GM06990 (cell line): Measurements from ENCODE around the gene SEH1L.
"Not testable (repeated sequence)": the region's sequence is repeated elsewhere in the genome, so short reads cannot be mapped to it uniquely, and the experiment has no call there.

Experiments used
- DNase-seq: peaks from one replicate; pipeline ENCODE4 v3.0.0-alpha.2; 2011; ENCODE audit not compliant: insufficient read length; ENCODE audit errors: extremely low read depth
- H3K27me3 ChIP-seq: replicated peaks from 2 replicates; pipeline ENCODE4 v1.6.0; 2011; ENCODE audit warnings: low read length; ENCODE audit not compliant: control insufficient read depth, insufficient read depth
- H3K36me3 ChIP-seq: 2 replicates; pipeline ENCODE4 v1.5.1; 2011; ENCODE audit warnings: low read length; ENCODE audit not compliant: control insufficient read depth, insufficient read depth
- H3K4me3 ChIP-seq: replicated peaks from 2 replicates; pipeline ENCODE4 v1.5.1; 2011; ENCODE audit warnings: low read depth, mild to moderate bottlenecking, control low read depth, low read length
- CTCF ChIP-seq: IDR thresholded peaks from 2 replicates; pipeline ENCODE4 v1.5.1; 2011; ENCODE audit warnings: low read length, control low read depth, mild to moderate bottlenecking, inconsistent platforms; ENCODE audit not compliant: insufficient read depth, poor library complexity, severe bottlenecking

Gene SEH1L

GRCh38 chr18:12963069-12963468, 15.3 kb downstream of the SEH1L start:
- H3K4me3 ChIP-seq, result no peak overlapping the region
- no peak for DNase-seq
- H3K36me3 ChIP-seq, result peaks cover 2% of the 10 kb centered on the region
- TF ChIP-seq CTCF, result no peak
- no peaks in the 10 kb centered on the region for H3K27me3 ChIP-seq

DNA sequence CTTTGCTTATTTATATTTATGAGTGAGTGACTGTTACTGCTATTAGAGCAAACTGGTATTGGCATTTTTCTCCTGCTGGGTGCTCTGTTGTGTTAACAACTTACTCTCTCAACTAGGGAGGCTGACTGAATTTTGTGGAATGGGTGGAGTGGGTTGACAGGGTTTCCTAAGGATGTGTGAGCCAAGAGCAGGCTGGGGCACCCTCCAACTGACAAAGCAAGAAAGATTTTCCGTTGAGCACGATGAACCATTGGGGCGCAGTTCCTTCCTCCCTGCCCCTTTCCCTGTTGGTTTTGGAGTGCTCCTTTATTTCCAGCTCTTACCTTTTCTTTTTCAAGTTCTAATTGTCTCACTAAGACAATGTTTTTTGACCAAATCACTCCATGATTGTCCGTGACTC, 20.3 kb downstream of the SEH1L start:
- H3K36me3 ChIP-seq, result peaks cover 2% of the 10 kb centered on the region

GRCh38 chr18:12968619-12969018, 20.8 kb downstream of the SEH1L start:
- Histone ChIP-seq H3K4me3 (no peak overlapping the region), H3K36me3 (peaks cover 2% of the 10 kb centered on the region), H3K27me3 (no peaks in the 10 kb centered on the region)
- no peak for TF ChIP-seq CTCF
- DNase-seq, result no peak

More for the DNA sequence above, 20.3 kb downstream of the SEH1L start:
- no peak for TF ChIP-seq CTCF
- no peak for DNase-seq
- Histone ChIP-seq H3K4me3 (no peak overlapping the region), H3K27me3 (no peaks in the 10 kb centered on the region)

GRCh38 chr18:12973562-12974213, 25.9 kb downstream of the SEH1L start:
- Histone ChIP-seq H3K4me3 (no peak overlapping the region), H3K27me3 (no peaks in the 10 kb centered on the region), H3K36me3 (peaks cover 8% of the 10 kb centered on the region)
- no peak for TF ChIP-seq CTCF
- DNase-seq, result no peak

GRCh38 chr18:12975488-12975887, 27.7 kb downstream of the SEH1L start:
- no peak for DNase-seq
- TF ChIP-seq CTCF, result no peak
- H3K27me3 ChIP-seq, result no peaks in the 10 kb centered on the region
- peaks cover 8% of the 10 kb centered on the region for H3K36me3 ChIP-seq
- H3K4me3 ChIP-seq, result no peak overlapping the region

- Histone ChIP-seq H3K27me3 (no peaks in the 10 kb centered on the region), H3K4me3 (no peak overlapping the region), H3K36me3 (peaks cover 8% of the 10 kb centered on the region)
- TF ChIP-seq CTCF, result no peak
- DNase-seq, result no peak
Measured at GRCh38 chr18:12976305-12976704, 28.5 kb downstream of the SEH1L start.

GRCh38 chr18:12980065-12980464, 32.3 kb downstream of the SEH1L start:
- not testable (repeated sequence) for DNase-seq, H3K27me3 ChIP-seq, H3K4me3 ChIP-seq, H3K36me3 ChIP-seq
